ENCODE data around the gene GAB2.

DNA sequence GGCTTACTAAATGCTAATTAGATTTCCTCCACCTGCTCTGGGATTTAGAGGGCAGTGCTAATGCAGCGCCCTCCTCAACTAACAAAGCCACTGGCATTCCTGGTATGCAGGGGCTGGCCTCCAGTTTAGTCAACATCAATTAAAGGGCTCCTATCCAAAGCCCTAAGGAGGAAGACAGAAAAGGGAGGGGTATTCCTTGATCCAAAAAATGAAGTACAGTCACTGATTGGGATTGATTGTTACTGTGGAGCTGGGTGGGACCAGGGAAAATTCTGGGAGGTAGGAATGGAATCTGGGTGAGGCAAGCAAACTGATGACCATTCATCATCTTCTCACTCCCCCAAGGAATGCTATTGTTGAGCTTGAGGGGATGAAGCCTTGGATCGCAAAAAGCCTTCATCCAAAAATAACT lies 52.2 kb downstream of the GAB2 start:
- TF ChIP-seq POLR2A (IDR thresholded peaks at IDR 0.05), result no peak
- TF ChIP-seq, protein P1, sequence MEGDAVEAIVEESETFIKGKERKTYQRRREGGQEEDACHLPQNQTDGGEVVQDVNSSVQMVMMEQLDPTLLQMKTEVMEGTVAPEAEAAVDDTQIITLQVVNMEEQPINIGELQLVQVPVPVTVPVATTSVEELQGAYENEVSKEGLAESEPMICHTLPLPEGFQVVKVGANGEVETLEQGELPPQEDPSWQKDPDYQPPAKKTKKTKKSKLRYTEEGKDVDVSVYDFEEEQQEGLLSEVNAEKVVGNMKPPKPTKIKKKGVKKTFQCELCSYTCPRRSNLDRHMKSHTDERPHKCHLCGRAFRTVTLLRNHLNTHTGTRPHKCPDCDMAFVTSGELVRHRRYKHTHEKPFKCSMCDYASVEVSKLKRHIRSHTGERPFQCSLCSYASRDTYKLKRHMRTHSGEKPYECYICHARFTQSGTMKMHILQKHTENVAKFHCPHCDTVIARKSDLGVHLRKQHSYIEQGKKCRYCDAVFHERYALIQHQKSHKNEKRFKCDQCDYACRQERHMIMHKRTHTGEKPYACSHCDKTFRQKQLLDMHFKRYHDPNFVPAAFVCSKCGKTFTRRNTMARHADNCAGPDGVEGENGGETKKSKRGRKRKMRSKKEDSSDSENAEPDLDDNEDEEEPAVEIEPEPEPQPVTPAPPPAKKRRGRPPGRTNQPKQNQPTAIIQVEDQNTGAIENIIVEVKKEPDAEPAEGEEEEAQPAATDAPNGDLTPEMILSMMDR (IDR thresholded peaks at IDR 0.05), result no peak
